Measurements from ENCODE around the gene SUSD4. TPM values are rescaled to one million over a fixed set of nuclear protein-coding genes. Genes with fewer than 3 reads are reported as not detected.

Gene SUSD4
- total RNA-seq, 1 experiment from 2014 or later, result 3.5 TPM

- H4K5ac ChIP-seq (ENCODE audit: insufficient read length, low read depth, low read length), result no peak overlapping the region
- no peak for DNase-seq
- H2BK5ac ChIP-seq (ENCODE audit: insufficient read length, low read length), result no peak overlapping the region
- H3K9me3 Mint-ChIP-seq, result no peaks in the 10 kb centered on the region
- no peak overlapping the region for H2BK20ac ChIP-seq (ENCODE audit: low read depth, low read length, poor library complexity, severe bottlenecking)
- no peak overlapping the region for H3T11ph ChIP-seq (ENCODE audit: low read length)
- peaks cover 9 to 11% of the 10 kb centered on the region in 2 experiments for H3K4me1 Mint-ChIP-seq
- H3K79me2 ChIP-seq (ENCODE audit: insufficient read depth, low read length), result no peaks in the 10 kb centered on the region
- no peak overlapping the region; a peak in 1 of 7 replicates for H3K27ac Mint-ChIP-seq
- no peak overlapping the region for H3K4me2 ChIP-seq (ENCODE audit: insufficient read depth, insufficient read length, low read length)
- no peak overlapping the region for H3K14ac ChIP-seq (ENCODE audit: insufficient read depth, low read length)
- no peak overlapping the region for H2AK5ac ChIP-seq (ENCODE audit: insufficient read length, low read length)
- no peak overlapping the region for H4K91ac ChIP-seq (ENCODE audit: insufficient read length, low read depth, low read length)
- TF ChIP-seq CTCF (conservative IDR thresholded peaks at IDR 0.05), result no peak
- H3K23ac ChIP-seq (ENCODE audit: insufficient read length, low read depth, low read length), result no peak overlapping the region
- no peaks in the 10 kb centered on the region for H3K4me1 ChIP-seq (ENCODE audit: insufficient read depth, low read length)
- H3K18ac ChIP-seq (ENCODE audit: insufficient read length, low read depth, low read length), result no peak overlapping the region
- H3K36me3 Mint-ChIP-seq (ENCODE audit: insufficient read depth in 1 of 3, low read depth in 3 of 3), result no peaks in the 10 kb centered on the region; a peak in 1 of 7 replicates
- no peak overlapping the region for H2BK15ac ChIP-seq (ENCODE audit: low read depth, low read length)
- H3K56ac ChIP-seq (ENCODE audit: insufficient read length, low read depth, low read length), result no peak overlapping the region
- H3K27me3 Mint-ChIP-seq (ENCODE audit: low read depth), result peaks cover 11% of the 10 kb centered on the region
- H3K4ac ChIP-seq (ENCODE audit: low read depth, low read length), result no peak overlapping the region
- no peaks in the 10 kb centered on the region for H3K79me1 ChIP-seq (ENCODE audit: insufficient read depth, low read depth, low read length, poor library complexity, severe bottlenecking)
- no peaks in the 10 kb centered on the region for H3K27me3 ChIP-seq (ENCODE audit: insufficient read depth, low read length)
- no peak overlapping the region for H2AFZ ChIP-seq (ENCODE audit: low read length)
- H3K9me3 ChIP-seq (ENCODE audit: control insufficient read depth, low read depth, low read length), result no peaks in the 10 kb centered on the region
- no peak overlapping the region for H3K27ac ChIP-seq (ENCODE audit: insufficient read length, low read depth, low read length)
- no peak overlapping the region for H2BK12ac ChIP-seq (ENCODE audit: insufficient read length, low read depth, low read length)
- H3K4me3 Mint-ChIP-seq, result no peak overlapping the region
- H3K23me2 ChIP-seq (ENCODE audit: insufficient read length, low read depth, low read length, poor library complexity, severe bottlenecking), result no peaks in the 10 kb centered on the region
- H3K9ac ChIP-seq (ENCODE audit: extremely low read depth, insufficient read length, low read length), result no peak overlapping the region
- WGBS (ENCODE audit: extremely low coverage, insufficient read length, low lambda C conversion rate), result no CpG with 5 or more reads among the region's 5 CpGs
- H2BK120ac ChIP-seq (ENCODE audit: low read depth, low read length, poor library complexity, severe bottlenecking), result no peak overlapping the region
- no peaks in the 10 kb centered on the region for H4K20me1 ChIP-seq (ENCODE audit: control insufficient read depth, insufficient read depth, insufficient read length)
- no peak overlapping the region for H4K8ac ChIP-seq (replicated peaks; ENCODE audit: insufficient read length, low read depth, low read length)
These were observed 51.1 kb downstream of the SUSD4 start for GRCh38 chr1:223312705-223313414.
